Smooth muscle cell of the brain vasculature (primary cell): ENCODE results near the gene CATSPERD.
A peak's percentile ranks its signal among the peaks of the same experiment; 100 is the strongest.

Experiments
- DNase-seq: peaks from one replicate; pipeline ENCODE4 v3.0.0-alpha.2; 2012; ENCODE audit warnings: low read depth, low spot score

The CATSPERD gene, protein sequence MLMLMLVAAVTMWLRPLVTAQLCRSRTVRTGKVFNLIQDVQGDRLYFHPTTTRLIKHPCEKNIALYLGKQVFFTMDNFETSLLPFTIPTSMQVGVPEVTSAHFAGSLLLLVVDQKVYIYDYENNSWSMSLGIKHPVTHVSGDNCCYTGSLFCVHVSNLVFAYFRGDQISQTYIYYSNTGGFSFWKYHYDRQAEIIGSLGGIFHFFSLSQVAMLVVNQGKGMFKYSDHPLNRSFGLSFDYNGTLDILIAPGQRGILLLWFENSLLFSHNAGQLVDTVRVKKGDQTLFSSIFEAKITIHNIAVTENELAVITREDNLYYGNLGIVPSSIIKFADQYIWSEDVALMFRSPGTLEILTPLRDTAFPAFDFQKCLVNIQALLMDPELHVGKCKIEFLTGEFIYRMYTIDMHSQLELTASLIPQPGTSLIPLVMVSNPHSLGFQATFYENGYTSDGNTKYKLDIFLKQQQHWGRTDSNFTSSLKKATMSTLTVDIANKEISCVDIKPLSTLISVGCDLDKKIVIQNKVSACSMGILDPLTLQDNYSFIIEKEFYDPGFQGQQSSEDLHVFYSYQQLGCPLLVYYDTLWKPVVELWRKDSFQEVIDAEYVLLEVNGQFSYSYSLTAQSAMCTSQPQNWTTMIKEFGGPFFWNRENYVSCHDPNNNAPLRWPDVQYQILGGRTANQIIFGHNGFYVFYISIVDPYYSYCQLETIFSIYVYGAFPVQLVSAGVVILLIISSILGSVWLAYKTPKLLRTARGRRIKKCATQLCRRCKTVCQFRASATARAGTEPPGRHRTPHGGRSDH

GRCh38 chr19:5719961-5720790 is at the start of gene CATSPERD, which contains the start of gene LONP1:
CATSPERD (plus strand) TSS chr19:5720637; CDS start chr19:5720738, 101 bp downstream.
LONP1 (minus strand) TSS chr19:5720146; CDS start chr19:5720132, 14 bp downstream.
- DNase-seq = peak; percentile 98

- no peak for DNase-seq
Measured at GRCh38 chr19:5671600-5671999, 48.8 kb upstream of the CATSPERD start.

- no peak for DNase-seq
Measured at GRCh38 chr19:5672708-5673459, 47.6 kb upstream of the CATSPERD start.

DNA sequence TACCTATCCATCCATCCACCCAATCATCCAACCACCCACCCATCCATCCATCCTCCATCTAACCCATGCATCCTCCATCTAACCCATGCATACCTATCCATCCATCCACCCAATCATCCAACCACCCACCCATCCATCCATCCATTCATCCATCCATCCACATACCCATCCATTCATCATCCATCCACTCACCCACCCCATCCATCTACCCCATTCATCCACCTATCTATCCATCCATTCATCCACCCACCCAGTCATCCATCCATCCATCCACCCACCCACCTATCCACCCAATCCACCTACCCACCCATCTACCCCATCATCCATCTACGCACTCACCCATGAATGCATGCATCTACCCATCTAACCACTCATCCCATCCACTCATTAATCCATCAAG is 46.7 kb upstream of the CATSPERD start:
- no peak for DNase-seq

GRCh38 chr19:5674714-5675113 is 45.7 kb upstream of the CATSPERD start:
- no peak for DNase-seq

- no peak for DNase-seq
Measured at GRCh38 chr19:5676105-5676771, 44.2 kb upstream of the CATSPERD start.

DNA sequence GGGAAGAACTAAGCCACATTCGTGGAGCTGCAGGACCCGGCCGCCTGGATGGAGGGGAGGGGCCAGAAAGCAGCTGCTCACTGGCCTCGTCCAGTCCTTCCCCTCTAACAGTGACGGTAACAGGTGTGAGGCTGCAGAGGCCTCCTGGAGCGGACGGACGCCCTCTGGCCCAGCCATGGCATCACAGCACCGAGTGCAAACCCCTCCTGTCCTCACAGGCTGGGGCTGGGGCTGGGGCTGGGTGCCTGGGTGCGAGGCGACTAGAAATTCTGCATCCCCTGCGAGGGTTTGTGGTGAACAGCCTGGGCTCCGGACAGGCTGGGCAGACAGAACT is 43.7 kb upstream of the CATSPERD start:
- no peak for DNase-seq

- DNase-seq = no peak
Measured at GRCh38 chr19:5677136-5677535, 43.3 kb upstream of the CATSPERD start.

- no peak for DNase-seq
Measured at GRCh38 chr19:5677580-5677979, 42.9 kb upstream of the CATSPERD start.

GRCh38 chr19:5678071-5678718 is 42.2 kb upstream of the CATSPERD start:
- DNase-seq = no peak

GRCh38 chr19:5679289-5680083 is 41.0 kb upstream of the CATSPERD start:
- no peak for DNase-seq

DNA sequence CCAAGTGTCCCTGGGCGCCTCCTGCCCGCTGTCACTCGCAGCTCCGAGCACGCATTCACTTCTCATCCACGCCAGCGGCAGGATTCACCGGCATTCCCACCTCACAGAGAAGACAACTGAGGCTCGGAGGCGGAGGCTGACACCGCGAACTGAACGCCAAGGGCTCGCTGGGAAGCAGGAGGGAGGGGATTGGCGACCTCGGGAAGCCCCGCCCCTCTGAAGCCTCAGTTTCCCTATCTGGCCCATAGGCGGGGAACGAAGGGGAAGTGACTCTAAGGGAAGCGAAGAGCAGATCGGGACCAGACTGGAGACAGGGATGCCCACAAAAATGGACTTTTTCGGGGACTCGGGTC is 40.4 kb upstream of the CATSPERD start:
- DNase-seq = no peak

GRCh38 chr19:5680437-5681368 is 39.7 kb upstream of the CATSPERD start, which contains the start of the genes HSD11B1L and MICOS13:
HSD11B1L (plus strand) TSS chr19:5681027; CDS start chr19:5684833, 3,806 bp downstream.
MICOS13 (minus strand) TSS chr19:5680516; CDS start chr19:5680486, 30 bp downstream.
- peak; percentile 99 for DNase-seq

GRCh38 chr19:5681391-5682106 is 38.9 kb upstream of the CATSPERD start:
- no peak for DNase-seq

- DNase-seq = no peak
Measured at GRCh38 chr19:5682107-5682482, 38.3 kb upstream of the CATSPERD start.

DNA sequence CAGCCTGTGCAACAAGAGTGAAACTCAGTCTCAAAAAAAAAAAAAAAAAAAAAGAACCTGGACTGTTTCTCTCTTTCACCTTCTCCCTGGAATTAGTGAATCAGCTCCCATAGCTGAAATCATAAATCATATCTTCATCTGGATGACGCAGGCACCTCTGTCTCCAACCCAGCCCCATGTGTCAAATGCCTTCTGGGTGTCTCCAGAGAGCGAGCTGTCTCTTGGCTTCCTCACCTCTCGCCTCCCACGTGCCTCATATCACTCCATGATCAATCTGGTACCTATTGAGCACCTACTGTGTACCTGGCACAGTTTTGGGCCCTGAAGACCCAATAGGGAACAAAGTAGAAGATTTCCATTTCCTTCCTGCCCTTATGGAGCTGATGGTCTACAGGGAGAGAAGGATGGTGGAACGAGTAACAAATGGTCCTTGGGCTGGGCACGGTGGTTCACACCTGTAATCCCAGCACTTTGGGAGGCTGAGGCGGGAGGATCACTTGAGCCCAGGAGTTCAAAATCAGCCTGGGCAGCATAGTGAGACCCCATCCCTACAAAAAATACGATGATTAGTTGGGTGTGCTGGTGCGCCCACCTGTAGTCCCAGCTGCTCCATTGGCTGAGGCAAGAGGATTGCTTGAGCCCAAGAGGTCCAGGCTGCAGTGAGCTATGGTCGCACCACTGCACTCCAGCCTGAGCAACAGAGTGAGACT is 37.1 kb upstream of the CATSPERD start:
- DNase-seq = no peak
